Loucy (cell line): ENCODE results near the gene IRAK1.

Experiments
- H2AFZ ChIP-seq: fragments of 200-600 bp; sonication (generic); 2 replicates; pipeline ENCODE4 v1.6.0; 2016; ENCODE audit warnings: antibody characterized with exemption, mild to moderate bottlenecking, low read length, moderate library complexity
- H3F3A ChIP-seq: fragments of 200-600 bp; 2 replicates; pipeline ENCODE4 v1.6.0; 2016; ENCODE audit warnings: antibody characterized with exemption, low read depth, mild to moderate bottlenecking
- H3K27me3 ChIP-seq: fragments of 200-600 bp; sonication (generic); 2 replicates; pipeline ENCODE4 v1.6.1; 2014; ENCODE audit warnings: low read length, mild to moderate bottlenecking; ENCODE audit not compliant: insufficient read depth, poor library complexity, severe bottlenecking
- H3K36me3 ChIP-seq: fragments of 200-600 bp; sonication (generic); 2 replicates; pipeline ENCODE4 v1.6.1; 2016; ENCODE audit warnings: low read length; ENCODE audit not compliant: insufficient read depth
- H3K4me1 ChIP-seq: fragments of 200-600 bp; sonication (generic); 2 replicates; pipeline ENCODE4 v1.5.1; 2014; ENCODE audit warnings: low read length, mild to moderate bottlenecking; ENCODE audit not compliant: insufficient read depth, poor library complexity, severe bottlenecking
- H3K4me2 ChIP-seq: fragments of 200-600 bp; sonication (generic); 2 replicates; pipeline ENCODE4 v1.6.0; 2014; ENCODE audit warnings: antibody characterized with exemption, low read length, low read depth, mild to moderate bottlenecking; ENCODE audit not compliant: poor library complexity, severe bottlenecking
- H3K4me3 ChIP-seq: fragments of 200-600 bp; sonication (generic); 2 replicates; pipeline ENCODE4 v1.5.1; 2014; ENCODE audit warnings: low read length, mild to moderate bottlenecking, mixed read lengths; ENCODE audit not compliant: poor library complexity, severe bottlenecking
- H3K79me2 ChIP-seq: fragments of 200-600 bp; sonication (generic); 2 replicates; pipeline ENCODE4 v1.6.1; 2014; ENCODE audit warnings: low read length; ENCODE audit not compliant: insufficient read depth
- H3K9ac ChIP-seq: fragments of 200-600 bp; sonication (generic); 2 replicates; pipeline ENCODE4 v1.6.0; 2014; ENCODE audit warnings: mild to moderate bottlenecking, low read depth, low read length, moderate library complexity; ENCODE audit not compliant: poor library complexity, severe bottlenecking
- H3K9me2 ChIP-seq: fragments of 200-600 bp; sonication (generic); replicated peaks from 2 replicates; pipeline ENCODE4 v1.6.1; 2016; ENCODE audit warnings: low read depth, low read length, mixed read lengths
- H3K9me3 ChIP-seq: fragments of 200-600 bp; sonication (generic); 2 replicates; pipeline ENCODE4 v1.6.1; 2014; ENCODE audit warnings: mild to moderate bottlenecking, antibody characterized with exemption, low read length, low read depth; ENCODE audit not compliant: insufficient read depth
- H4K20me1 ChIP-seq: fragments of 200-600 bp; sonication (generic); 2 replicates; pipeline ENCODE4 v1.6.0; 2014; ENCODE audit warnings: antibody characterized with exemption, low read length, mild to moderate bottlenecking; ENCODE audit not compliant: insufficient read depth, poor library complexity, severe bottlenecking
- EZH2phosphoT487 ChIP-seq: fragments of 200-600 bp; IDR thresholded peaks from 2 replicates; pipeline ENCODE4 v1.6.1; 2018; ENCODE audit warnings: antibody characterized with exemption, mild to moderate bottlenecking, moderate library complexity, borderline replicate concordance
- TF ChIP-seq, protein P1 (sequence below): fragments of 200-600 bp; sonication (generic); conservative IDR thresholded peaks from 2 replicates; pipeline ENCODE4 v1.5.1; 2014; ENCODE audit warnings: mild to moderate bottlenecking, antibody characterized with exemption, low read length

The IRAK1 gene

DNA sequence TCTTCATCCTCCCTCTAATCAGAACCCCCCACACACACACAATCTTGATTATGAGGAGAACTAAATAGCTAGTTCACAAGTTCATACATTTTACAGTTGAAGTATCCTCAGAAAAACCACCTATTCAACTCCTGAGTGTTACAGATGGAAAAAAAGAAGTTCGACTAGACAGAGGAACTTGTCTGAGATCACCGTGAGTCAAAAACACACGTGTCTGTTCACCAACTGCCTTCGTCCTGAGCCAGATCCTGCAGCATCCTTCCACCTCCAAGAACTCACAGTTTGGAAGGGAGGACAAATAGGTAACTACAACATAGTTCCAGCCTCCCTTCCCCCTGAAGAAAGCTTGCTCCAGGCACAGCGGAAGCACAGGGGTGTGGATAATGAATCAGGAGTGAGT lies 19.0 kb upstream of the IRAK1 start:
- Histone ChIP-seq H3K4me3 (no peak overlapping the region), H3K27me3 (no peaks in the 10 kb centered on the region), H3K9me2 (no peaks in the 10 kb centered on the region), H3K4me1 (no peaks in the 10 kb centered on the region), H2AFZ (no peak overlapping the region), H3K9me3 (no peaks in the 10 kb centered on the region), H4K20me1 (peaks cover 4% of the 10 kb centered on the region), H3K4me2 (no peak overlapping the region), H3K79me2 (peaks cover 74% of the 10 kb centered on the region), H3K36me3 (peaks cover 6% of the 10 kb centered on the region; the same call in 1 of the 2 replicates), H3K9ac (no peak overlapping the region), H3F3A (no peaks in the 10 kb centered on the region)
- TF ChIP-seq, protein P1, sequence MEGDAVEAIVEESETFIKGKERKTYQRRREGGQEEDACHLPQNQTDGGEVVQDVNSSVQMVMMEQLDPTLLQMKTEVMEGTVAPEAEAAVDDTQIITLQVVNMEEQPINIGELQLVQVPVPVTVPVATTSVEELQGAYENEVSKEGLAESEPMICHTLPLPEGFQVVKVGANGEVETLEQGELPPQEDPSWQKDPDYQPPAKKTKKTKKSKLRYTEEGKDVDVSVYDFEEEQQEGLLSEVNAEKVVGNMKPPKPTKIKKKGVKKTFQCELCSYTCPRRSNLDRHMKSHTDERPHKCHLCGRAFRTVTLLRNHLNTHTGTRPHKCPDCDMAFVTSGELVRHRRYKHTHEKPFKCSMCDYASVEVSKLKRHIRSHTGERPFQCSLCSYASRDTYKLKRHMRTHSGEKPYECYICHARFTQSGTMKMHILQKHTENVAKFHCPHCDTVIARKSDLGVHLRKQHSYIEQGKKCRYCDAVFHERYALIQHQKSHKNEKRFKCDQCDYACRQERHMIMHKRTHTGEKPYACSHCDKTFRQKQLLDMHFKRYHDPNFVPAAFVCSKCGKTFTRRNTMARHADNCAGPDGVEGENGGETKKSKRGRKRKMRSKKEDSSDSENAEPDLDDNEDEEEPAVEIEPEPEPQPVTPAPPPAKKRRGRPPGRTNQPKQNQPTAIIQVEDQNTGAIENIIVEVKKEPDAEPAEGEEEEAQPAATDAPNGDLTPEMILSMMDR: no peak
- no peak for TF ChIP-seq EZH2phosphoT487

DNA sequence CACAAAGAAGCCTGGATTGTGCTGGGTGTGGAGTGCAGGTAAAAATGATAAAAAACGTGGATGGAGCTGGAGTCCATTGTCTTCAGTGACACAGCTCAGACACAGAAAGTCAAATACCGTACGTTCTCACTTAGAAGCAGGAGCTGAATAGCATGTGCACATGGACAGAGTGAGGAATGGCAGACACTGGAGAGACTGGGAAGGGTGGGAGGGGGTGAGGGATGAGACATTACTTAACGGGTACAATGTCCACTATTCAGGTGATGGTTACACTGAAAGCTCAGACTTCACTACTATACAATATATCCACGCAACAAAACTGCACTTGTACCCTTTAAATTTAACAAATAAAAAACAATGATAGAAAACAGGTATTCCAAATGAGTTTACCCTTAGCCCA lies 18.1 kb upstream of the IRAK1 start:
- H3K79me2 ChIP-seq: peaks cover 76% of the 10 kb centered on the region
- no peak overlapping the region for H2AFZ ChIP-seq
- TF ChIP-seq, protein P1: no peak
- no peak for TF ChIP-seq EZH2phosphoT487
- peaks cover 6% of the 10 kb centered on the region for H4K20me1 ChIP-seq
- no peak overlapping the region for H3K4me2 ChIP-seq
- no peaks in the 10 kb centered on the region for H3F3A ChIP-seq
- no peaks in the 10 kb centered on the region for H3K4me1 ChIP-seq
- no peak overlapping the region for H3K9ac ChIP-seq
- no peaks in the 10 kb centered on the region for H3K9me2 ChIP-seq
- H3K9me3 ChIP-seq: no peaks in the 10 kb centered on the region
- peaks cover 6% of the 10 kb centered on the region; the same call in 1 of the 2 replicates for H3K36me3 ChIP-seq
- no peaks in the 10 kb centered on the region for H3K27me3 ChIP-seq
- H3K4me3 ChIP-seq: no peak overlapping the region

DNA sequence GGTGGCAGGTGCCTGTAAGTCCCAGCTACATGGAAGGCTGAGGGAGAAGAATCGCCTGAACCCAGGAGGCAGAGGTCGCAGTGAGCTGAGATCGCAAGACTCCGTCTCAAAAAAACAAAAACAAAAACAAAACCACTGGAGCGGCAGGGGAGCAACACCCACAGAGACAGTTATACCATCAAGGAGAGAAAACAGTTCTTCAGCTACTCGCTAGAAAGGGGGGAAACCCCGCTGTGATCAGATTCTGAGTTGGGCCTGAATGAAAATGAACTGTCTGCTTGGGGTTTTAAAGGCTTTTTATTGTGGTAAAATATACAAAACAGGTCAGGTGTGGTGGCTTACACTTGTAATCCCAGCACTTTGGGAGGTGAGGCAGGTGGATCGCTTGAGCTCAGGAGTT lies 16.8 kb upstream of the IRAK1 start:
- H2AFZ ChIP-seq: no peak overlapping the region
- H3K4me1 ChIP-seq: no peaks in the 10 kb centered on the region
- H3K27me3 ChIP-seq: no peaks in the 10 kb centered on the region
- H4K20me1 ChIP-seq: peaks cover 6% of the 10 kb centered on the region
- H3K79me2 ChIP-seq: peaks cover 65% of the 10 kb centered on the region
- no peaks in the 10 kb centered on the region for H3K9me2 ChIP-seq
- peaks cover 15% of the 10 kb centered on the region; the same call in 1 of the 2 replicates for H3K36me3 ChIP-seq
- no peaks in the 10 kb centered on the region for H3F3A ChIP-seq
- no peak overlapping the region for H3K9ac ChIP-seq
- no peak for TF ChIP-seq EZH2phosphoT487
- no peak overlapping the region for H3K4me2 ChIP-seq
- H3K9me3 ChIP-seq: no peaks in the 10 kb centered on the region
- H3K4me3 ChIP-seq: no peak overlapping the region

DNA sequence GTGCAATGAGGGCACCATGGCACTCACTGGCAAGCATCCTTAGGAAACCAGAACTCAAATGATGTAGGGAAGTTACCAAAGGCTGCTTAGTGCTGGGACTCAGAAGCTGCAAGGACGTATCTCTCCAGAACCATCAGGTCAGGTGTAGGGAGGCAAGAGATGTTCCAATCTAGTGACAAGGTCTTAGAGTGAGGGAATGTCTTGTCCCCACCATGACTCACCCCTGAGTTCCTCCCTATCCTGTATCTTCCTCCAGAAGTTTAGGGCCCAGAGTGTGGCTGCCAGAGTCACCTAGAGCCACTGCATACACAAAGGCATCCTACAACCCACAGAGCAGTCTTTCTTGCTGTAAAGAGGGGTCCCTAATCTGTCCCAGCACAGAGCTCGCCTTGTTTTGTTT lies 14.1 kb upstream of the IRAK1 start:
- Histone ChIP-seq H3F3A (no peaks in the 10 kb centered on the region), H3K9ac (no peak overlapping the region), H3K79me2 (peaks cover 38% of the 10 kb centered on the region; the same call in 1 of the 2 replicates), H4K20me1 (peaks cover 6% of the 10 kb centered on the region), H3K9me3 (no peaks in the 10 kb centered on the region), H3K36me3 (peaks cover 39% of the 10 kb centered on the region; the same call in 1 of the 2 replicates), H2AFZ (no peak overlapping the region), H3K27me3 (no peaks in the 10 kb centered on the region), H3K9me2 (no peaks in the 10 kb centered on the region), H3K4me1 (no peaks in the 10 kb centered on the region), H3K4me2 (no peak overlapping the region), H3K4me3 (no peak overlapping the region)
- TF ChIP-seq, protein P1: no peak
- TF ChIP-seq EZH2phosphoT487: no peak
